Measurements from ENCODE around the gene LORICRIN.

LORICRIN gene

GRCh38 chr1:153259387-153259786 lies at the start of gene LORICRIN:
TSS of gene LORICRIN (plus strand) at chr1:153259687. CDS start at chr1:153260950, 1,263 bp downstream.
- DNase-seq (ENCODE audit: low read depth in 3 of 3, low spot score in 1 of 3): no peak

- DNase-seq (ENCODE audit: low read depth in 3 of 3, low spot score in 1 of 3): no peak
These were observed 49.3 kb upstream of the LORICRIN start for GRCh38 chr1:153210206-153210605.

DNA sequence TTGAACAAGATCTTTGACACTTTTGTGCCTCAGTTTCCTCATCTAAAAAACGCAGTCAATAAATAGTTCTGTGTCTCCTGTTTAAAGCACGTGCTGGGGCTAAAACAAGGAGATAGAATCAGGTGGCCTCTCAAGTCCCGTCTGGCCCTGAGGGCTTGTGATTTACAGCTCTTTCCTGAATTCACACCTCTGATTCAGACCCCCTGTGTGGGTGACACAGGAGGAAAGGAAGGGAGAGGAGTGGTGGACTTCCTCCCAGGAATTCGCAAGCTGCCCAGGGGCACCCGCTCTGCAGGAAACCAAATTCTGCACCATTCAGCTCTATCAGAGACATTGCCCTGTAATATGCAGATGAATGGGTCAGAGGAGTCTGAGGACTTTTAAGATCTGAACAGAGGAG lies 47.3 kb upstream of the LORICRIN start:
- DNase-seq (ENCODE audit: low read depth in 3 of 3, low spot score in 1 of 3): no peak

DNA sequence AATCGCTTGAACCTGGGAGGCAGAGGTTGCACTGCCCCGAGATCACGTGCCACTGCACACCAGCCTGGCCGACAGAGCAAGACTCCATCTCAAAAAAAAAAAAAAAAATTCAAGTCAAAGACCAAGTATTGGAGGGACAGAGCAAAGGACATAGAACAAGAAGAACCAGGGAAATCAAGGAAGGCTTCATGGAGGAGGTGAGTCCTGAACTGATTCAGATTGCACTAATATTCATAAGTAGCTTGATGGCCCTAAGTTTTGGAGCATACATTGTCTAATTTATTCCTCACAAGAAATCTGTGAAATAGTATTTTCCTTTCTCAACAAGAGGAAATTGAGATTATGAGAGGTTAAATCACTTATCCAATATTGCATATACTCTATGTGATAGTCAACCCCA lies 46.0 kb upstream of the LORICRIN start:
- no peak for DNase-seq (ENCODE audit: low read depth in 3 of 3, low spot score in 1 of 3)

- DNase-seq (ENCODE audit: low read depth in 3 of 3, low spot score in 1 of 3): no peak
These were observed 42.3 kb upstream of the LORICRIN start, which contains the start of gene PRR9 for GRCh38 chr1:153217212-153217611. TSS of gene PRR9 (plus strand) at chr1:153217584. CDS start at chr1:153218145, 561 bp downstream.

- no peak for DNase-seq (ENCODE audit: low read depth in 3 of 3, low spot score in 1 of 3)
These were observed 41.6 kb upstream of the LORICRIN start for GRCh38 chr1:153217744-153218416.

DNA sequence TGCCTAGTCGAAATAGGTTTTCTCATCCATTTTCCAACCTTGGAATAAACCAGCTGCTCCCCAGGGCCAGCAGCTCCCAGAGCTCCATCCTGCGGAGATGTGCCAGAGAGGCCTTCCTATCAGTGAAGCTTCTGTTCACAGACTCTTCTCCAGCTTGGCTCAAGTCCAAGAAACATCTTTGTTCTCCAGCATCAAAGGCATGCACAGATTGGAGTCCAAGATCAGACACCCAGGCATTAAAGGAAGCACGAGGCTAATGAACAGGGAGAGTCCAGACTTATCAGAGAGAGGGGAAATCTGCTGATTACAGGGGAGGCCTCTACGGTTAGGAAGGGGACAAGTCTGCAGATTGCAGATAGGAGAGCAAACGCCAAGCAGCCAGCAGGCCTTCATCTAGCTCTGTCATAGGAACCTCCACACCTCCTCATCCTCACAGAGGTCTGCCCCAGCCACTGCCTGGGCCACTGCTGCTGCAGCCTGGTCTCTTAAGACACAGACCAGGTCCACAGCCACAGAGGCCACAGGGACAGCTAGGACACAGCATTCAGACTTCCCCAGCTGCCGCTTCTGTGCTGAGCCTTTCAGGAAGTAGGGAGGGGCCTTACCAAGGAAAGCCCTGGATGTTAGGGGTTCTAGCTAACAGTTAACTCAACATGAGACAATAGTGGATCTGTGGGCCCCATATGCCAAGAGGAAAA lies 38.7 kb upstream of the LORICRIN start:
- DNase-seq (ENCODE audit: low read depth in 3 of 3, low spot score in 1 of 3): no peak

DNA sequence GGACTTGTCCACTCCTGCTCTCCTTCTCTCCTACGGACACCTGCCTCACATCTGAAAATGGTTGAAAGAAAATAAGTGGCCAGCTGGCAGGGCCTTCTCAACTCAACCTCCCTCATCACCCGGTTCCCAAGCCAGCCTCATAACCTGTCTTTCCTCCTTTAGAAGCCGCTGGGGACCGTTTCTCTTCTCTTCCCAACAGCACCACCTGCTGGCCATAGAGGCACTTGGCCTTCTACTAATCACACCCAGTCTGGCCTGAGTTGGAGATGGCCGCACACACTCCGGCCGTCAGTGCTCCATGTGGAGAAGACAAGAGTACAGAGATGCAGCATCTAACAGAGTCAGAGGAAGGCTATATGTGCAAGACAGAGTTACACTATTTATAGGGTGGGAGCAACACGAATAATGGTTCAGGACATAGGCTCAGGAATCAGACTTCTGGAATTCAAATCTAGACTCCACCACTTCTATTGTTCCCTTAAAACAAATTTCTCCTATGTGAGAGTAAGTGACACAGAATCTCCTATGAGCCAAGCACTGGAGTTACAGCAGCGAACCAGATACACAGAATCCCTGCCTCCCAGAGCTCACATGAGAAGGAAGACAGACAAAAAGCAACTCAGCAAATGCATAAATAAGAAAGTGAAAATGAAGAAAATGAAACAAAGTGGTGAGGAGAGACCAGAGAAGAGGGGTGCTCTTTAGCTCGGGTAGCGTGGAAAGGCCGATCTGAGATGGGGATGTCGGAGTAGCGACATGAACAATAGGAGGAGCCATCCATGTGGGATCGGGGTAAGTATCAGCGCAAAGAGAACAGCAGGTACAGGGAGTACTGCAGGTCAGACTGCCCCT lies 36.2 kb upstream of the LORICRIN start:
- DNase-seq (ENCODE audit: low read depth in 3 of 3, low spot score in 1 of 3): peak in 1 of 3 donors; percentile 27

GRCh38 chr1:153227810-153228209 lies 31.7 kb upstream of the LORICRIN start:
- DNase-seq (ENCODE audit: low read depth in 3 of 3, low spot score in 1 of 3): no peak

DNA sequence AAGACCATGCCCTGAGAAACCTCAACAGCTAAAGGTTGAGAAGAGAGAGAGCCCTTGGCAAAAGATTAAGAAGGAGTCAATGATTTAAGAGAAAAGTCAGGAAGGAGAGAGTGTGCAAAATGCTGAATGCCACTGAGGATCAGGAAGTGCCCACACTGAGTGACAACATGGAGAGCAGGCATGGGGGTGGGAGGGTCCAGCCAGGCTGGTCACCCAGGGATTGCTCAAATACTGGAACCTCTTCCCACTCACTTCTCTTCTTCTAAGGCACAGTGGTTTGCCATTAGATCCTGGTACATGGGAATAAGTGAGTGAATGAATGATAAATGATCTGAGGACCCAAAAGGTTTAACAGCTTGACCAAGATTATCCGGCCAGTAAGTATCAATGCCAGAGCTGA lies 31.0 kb upstream of the LORICRIN start:
- DNase-seq (ENCODE audit: low read depth in 3 of 3, low spot score in 1 of 3): no peak

GRCh38 chr1:153229076-153229829 lies 30.2 kb upstream of the LORICRIN start:
- DNase-seq (ENCODE audit: low read depth in 3 of 3, low spot score in 1 of 3): peak in 1 of 3 donors; percentile 7

DNA sequence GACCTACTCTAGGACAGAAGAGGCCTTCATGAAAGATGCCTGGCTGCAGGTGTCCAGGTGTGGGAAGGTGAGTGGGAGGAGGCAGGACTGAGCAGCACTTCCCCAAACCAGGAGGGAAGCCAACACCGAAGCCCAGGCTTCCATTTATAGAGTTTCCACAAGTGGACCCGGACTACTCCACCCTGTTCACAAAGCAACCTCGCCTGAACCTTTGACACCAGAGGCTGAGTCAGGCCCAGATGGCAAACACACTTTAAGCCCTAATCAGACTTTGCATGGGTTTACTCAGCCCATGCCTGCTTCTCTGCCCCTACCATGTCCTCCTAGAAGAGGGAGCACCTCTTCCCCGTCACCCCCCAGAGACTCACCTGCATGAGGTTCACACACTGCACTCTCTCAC lies 28.1 kb upstream of the LORICRIN start:
- DNase-seq (ENCODE audit: low read depth in 3 of 3, low spot score in 1 of 3): no peak

GRCh38 chr1:153231785-153232184 lies 27.7 kb upstream of the LORICRIN start:
- no peak for DNase-seq (ENCODE audit: low read depth in 3 of 3, low spot score in 1 of 3)

DNA sequence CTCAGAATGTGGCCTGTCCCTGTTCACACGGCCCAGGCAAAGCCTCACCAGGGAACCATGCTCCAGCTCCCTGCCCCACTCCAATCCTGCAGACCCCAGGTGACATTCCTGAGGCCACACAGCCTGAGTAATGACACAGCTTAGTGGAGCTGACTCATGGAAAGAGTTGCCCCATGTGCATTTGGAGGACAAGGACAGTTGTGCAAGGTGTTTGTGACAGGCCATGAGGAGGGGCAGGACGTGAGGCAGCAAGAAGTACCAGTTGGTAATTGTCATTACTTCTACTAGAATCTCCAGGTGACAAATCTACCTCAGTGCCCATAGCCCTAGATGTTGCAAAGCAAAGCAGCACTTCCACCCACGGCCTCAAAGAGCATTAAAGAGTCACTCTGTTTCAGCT lies 26.9 kb upstream of the LORICRIN start:
- no peak for DNase-seq (ENCODE audit: low read depth in 3 of 3, low spot score in 1 of 3)

DNA sequence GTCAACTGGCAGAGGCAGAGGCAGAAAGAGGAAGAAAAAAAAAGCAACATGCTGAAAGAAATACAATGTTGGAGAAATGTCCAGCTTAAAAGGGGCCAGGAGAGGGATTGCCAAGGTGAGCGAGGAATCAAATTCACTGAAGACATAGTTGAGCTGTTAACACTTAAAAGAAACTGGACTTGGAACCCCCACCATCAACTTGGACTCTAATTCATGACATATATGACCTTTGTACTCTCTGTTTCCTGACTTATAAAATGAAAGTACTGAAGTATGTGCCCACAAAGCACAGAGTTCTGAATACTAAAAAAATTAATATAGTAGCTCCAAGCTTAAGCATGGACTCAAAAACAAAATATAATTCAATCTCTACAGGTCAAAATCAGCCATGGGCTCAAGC lies 26.0 kb upstream of the LORICRIN start:
- no peak for DNase-seq (ENCODE audit: low read depth in 3 of 3, low spot score in 1 of 3)

DNA sequence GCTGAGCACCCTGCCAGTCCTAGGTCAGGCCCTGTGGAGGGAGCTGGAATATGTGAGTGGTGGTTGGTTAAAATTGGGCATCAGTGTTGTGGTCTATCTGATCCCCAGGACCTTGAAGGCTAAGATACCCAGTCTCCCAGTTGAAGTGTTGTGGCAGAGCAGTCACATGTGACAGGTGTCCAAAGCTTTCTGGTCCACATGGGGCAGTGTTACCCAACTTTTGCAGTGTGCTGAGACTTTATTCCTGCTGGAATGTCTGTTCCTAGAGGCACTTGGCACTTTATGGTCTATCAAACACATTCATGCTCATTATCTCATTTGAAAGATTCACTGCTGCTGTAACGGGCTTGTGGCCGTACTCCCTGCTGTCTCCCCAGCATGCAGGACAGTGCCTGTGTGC lies 21.0 kb upstream of the LORICRIN start:
- no peak for DNase-seq (ENCODE audit: low read depth in 3 of 3, low spot score in 1 of 3)

DNA sequence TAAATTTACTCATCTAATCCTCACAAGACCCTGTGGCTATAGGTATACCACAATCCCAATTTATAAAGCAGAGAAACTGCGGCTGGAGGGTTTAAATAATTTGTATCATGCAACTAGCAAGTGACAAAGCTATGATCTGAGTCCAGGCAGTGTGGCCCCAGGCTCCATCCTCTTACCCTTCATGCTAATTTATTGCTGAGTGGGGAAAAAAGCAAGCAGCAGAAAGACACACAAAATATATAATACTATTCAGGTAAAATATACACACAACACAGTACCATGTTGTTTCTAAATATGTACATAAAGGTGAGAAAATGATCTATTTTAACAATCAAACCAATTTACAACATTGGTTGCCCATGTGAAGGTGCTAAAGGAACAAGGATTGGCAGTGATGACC lies 17.3 kb upstream of the LORICRIN start:
- DNase-seq (ENCODE audit: low read depth in 3 of 3, low spot score in 1 of 3): no peak

GRCh38 chr1:153245466-153245865 lies 14.0 kb upstream of the LORICRIN start:
- no peak for DNase-seq (ENCODE audit: low read depth in 3 of 3, low spot score in 1 of 3)

GRCh38 chr1:153246018-153246417 lies 13.5 kb upstream of the LORICRIN start:
- DNase-seq (ENCODE audit: low read depth in 3 of 3, low spot score in 1 of 3): no peak

- DNase-seq (ENCODE audit: low read depth in 3 of 3, low spot score in 1 of 3): no peak
These were observed 12.7 kb upstream of the LORICRIN start for GRCh38 chr1:153246825-153247224.
